GM12865 (cell line): Measurements from ENCODE around the gene PALB2.
"Not testable (repeated sequence)": the region's sequence is repeated elsewhere in the genome, so short reads cannot be mapped to it uniquely, and the experiment has no call there.

ENCODE experiments used
- DNase-seq: peaks from one replicate; pipeline ENCODE4 v3.0.0; 2010; ENCODE audit warnings: low read depth
- H3K4me3 ChIP-seq: 2 replicates; pipeline ENCODE4 v1.5.1; 2011; ENCODE audit warnings: mild to moderate bottlenecking, low read depth, low read length, control low read depth
- TF ChIP-seq, protein P1 (sequence below): IDR thresholded peaks from 2 replicates; pipeline ENCODE4 v1.5.1; 2011; ENCODE audit warnings: low read length, control low read depth, low read depth, inconsistent platforms; ENCODE audit not compliant: insufficient read depth; ENCODE audit errors: missing control alignments

The PALB2 gene

DNA sequence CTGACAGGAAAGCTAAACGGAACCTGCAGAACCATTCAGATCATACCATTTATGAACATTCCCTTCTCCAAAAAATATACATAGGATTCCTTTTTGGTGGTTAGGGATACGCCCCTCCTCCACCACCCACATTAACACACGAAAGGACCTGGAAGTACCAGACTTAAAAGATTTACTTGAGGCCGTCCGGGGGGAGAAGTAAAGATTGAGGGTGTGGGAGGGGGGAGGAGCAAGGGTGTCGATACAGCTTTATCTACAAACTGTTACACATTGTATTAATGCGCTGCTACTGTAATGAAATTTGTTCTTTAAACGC, 537 bp downstream of the PALB2 start:
- peak; percentile 3 for DNase-seq
- peak overlapping the region; percentile 87 for H3K4me3 ChIP-seq
- TF ChIP-seq, protein P1, sequence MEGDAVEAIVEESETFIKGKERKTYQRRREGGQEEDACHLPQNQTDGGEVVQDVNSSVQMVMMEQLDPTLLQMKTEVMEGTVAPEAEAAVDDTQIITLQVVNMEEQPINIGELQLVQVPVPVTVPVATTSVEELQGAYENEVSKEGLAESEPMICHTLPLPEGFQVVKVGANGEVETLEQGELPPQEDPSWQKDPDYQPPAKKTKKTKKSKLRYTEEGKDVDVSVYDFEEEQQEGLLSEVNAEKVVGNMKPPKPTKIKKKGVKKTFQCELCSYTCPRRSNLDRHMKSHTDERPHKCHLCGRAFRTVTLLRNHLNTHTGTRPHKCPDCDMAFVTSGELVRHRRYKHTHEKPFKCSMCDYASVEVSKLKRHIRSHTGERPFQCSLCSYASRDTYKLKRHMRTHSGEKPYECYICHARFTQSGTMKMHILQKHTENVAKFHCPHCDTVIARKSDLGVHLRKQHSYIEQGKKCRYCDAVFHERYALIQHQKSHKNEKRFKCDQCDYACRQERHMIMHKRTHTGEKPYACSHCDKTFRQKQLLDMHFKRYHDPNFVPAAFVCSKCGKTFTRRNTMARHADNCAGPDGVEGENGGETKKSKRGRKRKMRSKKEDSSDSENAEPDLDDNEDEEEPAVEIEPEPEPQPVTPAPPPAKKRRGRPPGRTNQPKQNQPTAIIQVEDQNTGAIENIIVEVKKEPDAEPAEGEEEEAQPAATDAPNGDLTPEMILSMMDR: no peak

DNA sequence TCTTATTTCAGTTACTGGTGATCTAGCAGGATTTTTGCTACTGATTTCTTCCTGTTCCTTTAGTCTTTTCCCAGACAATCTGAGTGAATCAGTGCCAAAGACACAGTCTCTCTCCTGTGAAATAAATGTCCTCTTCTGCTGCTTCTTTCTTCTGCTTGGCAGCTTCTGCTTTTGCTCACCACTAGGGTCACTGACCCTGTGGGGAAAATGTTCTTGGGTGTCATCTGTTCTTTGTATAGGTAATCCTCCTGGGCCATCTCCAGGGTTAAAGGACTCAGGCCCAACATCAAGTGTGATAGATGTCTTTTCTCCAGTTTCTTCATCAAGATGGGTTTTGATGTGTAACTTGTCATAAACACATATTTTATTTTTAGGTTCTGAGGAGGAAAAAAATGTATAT, 5.2 kb downstream of the PALB2 start:
- TF ChIP-seq, protein P1: no peak
- H3K4me3 ChIP-seq: no peak overlapping the region
- no peak for DNase-seq

DNA sequence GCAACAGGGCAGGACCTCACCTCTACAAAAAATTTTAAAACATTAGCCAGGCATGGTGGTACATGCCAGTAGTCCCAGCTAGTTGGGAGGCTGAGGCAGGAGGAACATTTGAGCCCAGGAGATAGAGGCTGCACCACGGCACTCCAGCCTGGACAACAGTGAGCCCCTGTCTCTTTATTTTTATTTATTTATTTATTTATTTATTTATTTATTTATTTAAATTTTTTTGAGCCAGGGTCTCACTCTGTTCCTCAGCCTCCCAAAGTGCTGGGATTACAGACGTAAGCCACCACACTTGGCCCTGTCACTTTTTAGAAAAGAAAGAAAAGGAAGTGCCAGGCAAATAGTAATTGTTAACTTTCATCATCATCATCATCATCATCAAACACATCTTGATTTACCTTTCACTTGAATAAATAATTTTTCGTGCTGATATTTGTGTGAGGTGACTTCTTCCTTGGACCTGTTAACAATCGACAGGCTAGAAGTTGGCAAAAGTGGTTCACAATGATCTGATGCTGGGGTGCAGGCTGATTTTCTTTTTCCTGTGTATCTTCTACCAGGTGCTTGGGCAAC, 6.6 kb downstream of the PALB2 start:
- DNase-seq: no peak
- TF ChIP-seq, protein P1: no peak
- H3K4me3 ChIP-seq: no peak overlapping the region

DNA sequence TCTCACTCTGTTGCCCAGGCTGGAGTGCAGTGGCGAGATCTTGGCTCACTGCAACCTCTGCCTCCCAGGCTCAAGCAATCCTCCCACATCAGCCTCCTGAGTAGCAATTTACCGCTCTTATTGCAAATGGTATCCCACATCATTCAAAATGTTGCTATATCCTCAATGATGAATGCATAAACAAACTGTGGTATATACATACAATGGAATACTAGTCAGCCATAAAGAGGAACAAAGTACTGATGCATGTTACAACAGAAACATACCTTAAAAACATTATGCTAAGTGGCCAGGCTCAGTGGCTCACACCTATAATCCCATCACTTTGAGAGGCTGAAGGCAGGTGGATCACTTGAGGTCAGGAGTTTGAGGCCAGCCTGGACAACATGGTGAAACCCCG, 9.2 kb downstream of the PALB2 start:
- not testable (repeated sequence) for H3K4me3 ChIP-seq, DNase-seq

DNA sequence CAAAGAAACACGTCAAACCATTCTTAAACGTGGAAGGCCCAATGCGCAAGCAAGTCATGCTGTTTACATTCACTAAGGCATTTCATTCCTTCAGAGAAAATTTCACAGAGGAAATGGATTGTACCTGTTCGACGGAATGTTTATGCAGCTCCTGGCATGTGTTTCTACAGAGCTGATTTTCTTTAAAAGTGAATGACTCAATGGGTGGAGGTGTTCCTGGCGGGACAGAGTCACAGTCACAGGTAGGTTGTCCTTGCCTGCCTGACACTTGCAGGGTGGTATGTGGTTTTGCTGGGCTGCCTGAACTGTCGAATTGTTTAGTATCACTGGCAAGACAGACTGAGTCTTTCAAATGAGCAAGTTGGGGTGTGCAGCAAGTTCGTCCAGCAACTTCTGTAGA, 11.6 kb downstream of the PALB2 start:
- TF ChIP-seq, protein P1: no peak
- H3K4me3 ChIP-seq: no peak overlapping the region
- DNase-seq: no peak

DNA sequence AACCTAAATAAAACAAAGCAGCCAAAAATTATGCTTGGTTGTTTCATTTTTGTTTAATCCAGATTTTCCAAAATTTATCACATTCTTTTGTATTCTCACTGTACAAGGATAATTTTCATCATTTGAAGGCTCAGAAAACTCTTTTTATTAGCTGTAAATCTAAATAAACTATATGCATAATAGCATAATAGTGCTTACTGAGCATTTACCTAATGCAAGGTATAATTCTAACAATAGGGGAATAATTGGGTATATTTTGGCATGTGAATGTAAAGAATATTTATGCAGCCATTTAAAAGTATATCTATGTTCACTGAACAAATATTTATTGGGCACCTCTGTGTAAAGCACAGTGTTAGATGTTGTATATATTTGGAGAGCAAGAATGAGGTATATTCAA, 17.0 kb downstream of the PALB2 start:
- TF ChIP-seq, protein P1: no peak
- DNase-seq: no peak
- no peak overlapping the region for H3K4me3 ChIP-seq

DNA sequence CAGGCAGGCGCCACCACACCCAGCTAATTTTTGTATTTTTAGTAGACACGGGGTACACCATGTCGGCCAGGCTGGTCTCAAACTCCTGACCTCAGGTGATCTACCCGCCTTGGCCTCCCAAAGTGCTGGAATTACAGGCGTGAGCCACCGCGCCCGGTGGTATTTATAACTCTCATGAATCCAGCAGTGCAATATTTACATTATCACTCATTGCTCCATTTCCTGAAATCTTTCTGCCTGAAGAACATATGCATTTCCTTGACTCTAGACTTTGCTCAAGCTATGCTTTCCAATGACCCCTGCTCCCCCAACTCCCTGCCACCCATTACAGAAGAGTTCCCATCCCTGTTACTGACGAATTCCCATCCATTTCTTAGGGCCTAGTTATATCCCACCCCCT, 25.3 kb downstream of the PALB2 start:
- TF ChIP-seq, protein P1: no peak
- H3K4me3 ChIP-seq: no peak overlapping the region
- DNase-seq: no peak
